Measurements from ENCODE around the gene NPPA. TPM values are rescaled to one million over a fixed set of nuclear protein-coding genes. Genes with fewer than 3 reads are reported as not detected.

NPPA gene
- total RNA-seq, 1 donor from 2014 or later = not detected

- Mint-ChIP-seq H3K36me3 (ENCODE audit: low read depth) (peaks cover 33% of the 10 kb centered on the region), H3K27ac (no peak overlapping the region), H3K4me3 (no peak overlapping the region), H3K9me3 (no peaks in the 10 kb centered on the region), H3K4me1 (peaks cover 6% of the 10 kb centered on the region), H3K27me3 (no peaks in the 10 kb centered on the region)
- no peak for DNase-seq
- intact Hi-C loops (cut with micrococcal nuclease) = no loop called here
These were observed 5.2 kb downstream of the NPPA start for GRCh38 chr1:11842154-11843041.

- Mint-ChIP-seq H3K27ac (no peak overlapping the region), H3K9me3 (no peaks in the 10 kb centered on the region), H3K4me3 (no peak overlapping the region), H3K27me3 (no peaks in the 10 kb centered on the region), H3K36me3 (ENCODE audit: low read depth) (peaks cover 35% of the 10 kb centered on the region), H3K4me1 (peaks cover 6% of the 10 kb centered on the region)
- no peak for DNase-seq
- intact Hi-C loops (cut with micrococcal nuclease) = no loop called here
These were observed 6.1 kb downstream of the NPPA start for GRCh38 chr1:11841245-11842153.

GRCh38 chr1:11839727-11840705 lies 7.6 kb downstream of the NPPA start:
- intact Hi-C loops (cut with micrococcal nuclease) = loop anchor here (1.0 kb wide), 1 partner anchor 67 kb away; no protein-coding TSS in a partner anchor
- H3K4me1 Mint-ChIP-seq = peaks cover 5% of the 10 kb centered on the region
- peaks cover 36% of the 10 kb centered on the region for H3K36me3 Mint-ChIP-seq (ENCODE audit: low read depth)
- H3K27ac Mint-ChIP-seq = no peak overlapping the region
- no peaks in the 10 kb centered on the region for H3K9me3 Mint-ChIP-seq
- DNase-seq = no peak
- H3K27me3 Mint-ChIP-seq = no peaks in the 10 kb centered on the region
- H3K4me3 Mint-ChIP-seq = no peak overlapping the region

GRCh38 chr1:11838349-11839272 lies 9.0 kb downstream of the NPPA start:
- peaks cover 36% of the 10 kb centered on the region for H3K36me3 Mint-ChIP-seq (ENCODE audit: low read depth)
- H3K4me1 Mint-ChIP-seq = peaks cover 5% of the 10 kb centered on the region
- H3K4me3 Mint-ChIP-seq = no peak overlapping the region
- peak; percentile 93 for DNase-seq
- H3K27ac Mint-ChIP-seq = no peak overlapping the region
- H3K27me3 Mint-ChIP-seq = no peaks in the 10 kb centered on the region
- H3K9me3 Mint-ChIP-seq = no peaks in the 10 kb centered on the region
- intact Hi-C loops (cut with micrococcal nuclease) = loop anchor here (1.0 kb wide), 2 partner anchors 56 to 69 kb away; no protein-coding TSS in a partner anchor

- H3K27me3 Mint-ChIP-seq = no peaks in the 10 kb centered on the region
- no peak overlapping the region for H3K4me3 Mint-ChIP-seq
- H3K36me3 Mint-ChIP-seq (ENCODE audit: low read depth) = peaks cover 36% of the 10 kb centered on the region
These were observed 9.7 kb downstream of the NPPA start for GRCh38 chr1:11837767-11838348.

GRCh38 chr1:11836955-11837766 lies 10.4 kb downstream of the NPPA start:
- no peaks in the 10 kb centered on the region for H3K9me3 Mint-ChIP-seq
- H3K27me3 Mint-ChIP-seq = no peaks in the 10 kb centered on the region
- DNase-seq = no peak
- peaks cover 5% of the 10 kb centered on the region for H3K4me1 Mint-ChIP-seq
- H3K36me3 Mint-ChIP-seq (ENCODE audit: low read depth) = peaks cover 38% of the 10 kb centered on the region
- intact Hi-C loops (cut with micrococcal nuclease) = no loop called here
- no peak overlapping the region for H3K27ac Mint-ChIP-seq
- H3K4me3 Mint-ChIP-seq = no peak overlapping the region

More at GRCh38 chr1:11837767-11838348, 9.7 kb downstream of the NPPA start:
- Mint-ChIP-seq H3K27ac (no peak overlapping the region), H3K9me3 (no peaks in the 10 kb centered on the region), H3K4me1 (peaks cover 5% of the 10 kb centered on the region)
- no peak for DNase-seq
- intact Hi-C loops (cut with micrococcal nuclease) = loop anchor here (1.0 kb wide), 1 partner anchor 56 kb away; no protein-coding TSS in a partner anchor

- intact Hi-C loops (cut with micrococcal nuclease) = no loop called here
- H3K27ac Mint-ChIP-seq = no peak overlapping the region
- no peak overlapping the region for H3K4me3 Mint-ChIP-seq
- peaks cover 33% of the 10 kb centered on the region for H3K36me3 Mint-ChIP-seq (ENCODE audit: low read depth)
- DNase-seq = no peak
- H3K9me3 Mint-ChIP-seq = no peaks in the 10 kb centered on the region
- H3K27me3 Mint-ChIP-seq = no peaks in the 10 kb centered on the region
- H3K4me1 Mint-ChIP-seq = peaks cover 5% of the 10 kb centered on the region
These were observed 11.9 kb downstream of the NPPA start for GRCh38 chr1:11835441-11836225.

GRCh38 chr1:11833900-11834299 lies 13.7 kb downstream of the NPPA start:
- Mint-ChIP-seq H3K4me1 (peaks cover 5% of the 10 kb centered on the region), H3K27ac (no peak overlapping the region), H3K4me3 (no peak overlapping the region), H3K27me3 (no peaks in the 10 kb centered on the region), H3K9me3 (no peaks in the 10 kb centered on the region), H3K36me3 (ENCODE audit: low read depth) (peaks cover 36% of the 10 kb centered on the region)
- intact Hi-C loops (cut with micrococcal nuclease) = no loop called here
- no peak for DNase-seq

- Mint-ChIP-seq H3K36me3 (ENCODE audit: low read depth) (peaks cover 32% of the 10 kb centered on the region), H3K27me3 (no peaks in the 10 kb centered on the region), H3K4me1 (peaks cover under 1% of the 10 kb centered on the region), H3K27ac (no peak overlapping the region), H3K4me3 (no peak overlapping the region), H3K9me3 (no peaks in the 10 kb centered on the region)
- DNase-seq = no peak
- intact Hi-C loops (cut with micrococcal nuclease) = no loop called here
These were observed 14.1 kb downstream of the NPPA start for GRCh38 chr1:11833497-11833896.

- no peak overlapping the region for H3K4me3 Mint-ChIP-seq
- DNase-seq = no peak
- no peaks in the 10 kb centered on the region for H3K4me1 Mint-ChIP-seq
- no peak overlapping the region for H3K27ac Mint-ChIP-seq
- H3K9me3 Mint-ChIP-seq = no peaks in the 10 kb centered on the region
- intact Hi-C loops (cut with micrococcal nuclease) = no loop called here
- H3K27me3 Mint-ChIP-seq = no peaks in the 10 kb centered on the region
- peaks cover 28% of the 10 kb centered on the region for H3K36me3 Mint-ChIP-seq (ENCODE audit: low read depth)
These were observed 15.4 kb downstream of the NPPA start for GRCh38 chr1:11831945-11832725.

All from activated CD4-positive, alpha-beta T cell treated with anti-CD3 and anti-CD28 coated beads, Interleukin-2, amount 10 ng/mL, durations not matched to agents 24 days and 14 days (primary cell).